Dendritic cell treated with granulocyte-macrophage colony-stimulating factor and Interleukin-4, amounts not matched to agents 40 ng/mL and 50 ng/mL, for 4 days (primary cell): ENCODE data around the gene SEC61A2.
"Not testable (repeated sequence)": the region's sequence is repeated elsewhere in the genome, so short reads cannot be mapped to it uniquely, and the experiment has no call there.

ENCODE experiments used
- H3K27ac Mint-ChIP-seq: one replicate; pipeline ENCODE4 v1.8.0; 2022; ENCODE audit warnings: mild to moderate bottlenecking, mixed read lengths
- H3K27me3 Mint-ChIP-seq: one replicate; pipeline ENCODE4 v1.8.0; 2022; ENCODE audit warnings: mild to moderate bottlenecking, mixed read lengths
- H3K36me3 Mint-ChIP-seq: one replicate; pipeline ENCODE4 v1.8.0; 2022; ENCODE audit warnings: low read depth, mixed read lengths
- H3K4me1 Mint-ChIP-seq: one replicate; pipeline ENCODE4 v1.8.0; 2022; ENCODE audit warnings: low read depth, mixed read lengths
- H3K4me3 Mint-ChIP-seq: one replicate; pipeline ENCODE4 v1.8.0; 2022; ENCODE audit warnings: mild to moderate bottlenecking, moderate library complexity, mixed read lengths
- H3K9me3 Mint-ChIP-seq: one replicate; pipeline ENCODE4 v1.8.0; 2022; ENCODE audit warnings: mixed read lengths
- intact Hi-C: fragments of 100-400 bp; cut with micrococcal nuclease; formaldehyde crosslinking; loops from one replicate; pipeline ENCODE4 v1.15.0; 2022

SEC61A2 gene

GRCh38 chr10:12130237-12130872, 878 bp downstream of the SEC61A2 start:
- intact Hi-C loops: no loop called here
- peaks cover 24% of the 10 kb centered on the region for H3K36me3 Mint-ChIP-seq

GRCh38 chr10:12135631-12136030, 6.2 kb downstream of the SEC61A2 start:
- H3K27me3 Mint-ChIP-seq: no peaks in the 10 kb centered on the region
- intact Hi-C loops: no loop called here
- H3K27ac Mint-ChIP-seq: no peak overlapping the region
- H3K9me3 Mint-ChIP-seq: no peaks in the 10 kb centered on the region
- H3K36me3 Mint-ChIP-seq: peaks cover 54% of the 10 kb centered on the region
- H3K4me3 Mint-ChIP-seq: no peak overlapping the region
- peaks cover 2% of the 10 kb centered on the region for H3K4me1 Mint-ChIP-seq

More at GRCh38 chr10:12130237-12130872, 878 bp downstream of the SEC61A2 start:
- H3K27ac Mint-ChIP-seq: peak overlapping the region; percentile 92
- H3K9me3 Mint-ChIP-seq: no peaks in the 10 kb centered on the region
- peak overlapping the region; percentile 80 for H3K4me3 Mint-ChIP-seq
- H3K4me1 Mint-ChIP-seq: peaks cover 24% of the 10 kb centered on the region
- H3K27me3 Mint-ChIP-seq: peaks cover 4% of the 10 kb centered on the region

- H3K27me3 Mint-ChIP-seq: peaks cover 5% of the 10 kb centered on the region
- intact Hi-C loops: no loop called here
- no peak overlapping the region for H3K4me3 Mint-ChIP-seq
- H3K27ac Mint-ChIP-seq: no peak overlapping the region
- H3K4me1 Mint-ChIP-seq: no peaks in the 10 kb centered on the region
- peaks cover 70% of the 10 kb centered on the region for H3K36me3 Mint-ChIP-seq
- H3K9me3 Mint-ChIP-seq: no peaks in the 10 kb centered on the region
These were observed 10.6 kb downstream of the SEC61A2 start for GRCh38 chr10:12140038-12140437.

- intact Hi-C loops: no loop called here
- Mint-ChIP-seq H3K36me3 (peaks cover 59% of the 10 kb centered on the region), H3K4me1 (no peaks in the 10 kb centered on the region), H3K9me3 (no peaks in the 10 kb centered on the region), H3K27me3 (peaks cover 22% of the 10 kb centered on the region), H3K27ac (no peak overlapping the region), H3K4me3 (no peak overlapping the region)
These were observed 15.1 kb downstream of the SEC61A2 start for GRCh38 chr10:12144538-12144937.

GRCh38 chr10:12150163-12150562, 20.7 kb downstream of the SEC61A2 start:
- H3K4me3 Mint-ChIP-seq: no peak overlapping the region
- H3K4me1 Mint-ChIP-seq: no peaks in the 10 kb centered on the region
- H3K27ac Mint-ChIP-seq: no peak overlapping the region
- H3K36me3 Mint-ChIP-seq: peaks cover 53% of the 10 kb centered on the region
- intact Hi-C loops: no loop called here
- H3K9me3 Mint-ChIP-seq: no peaks in the 10 kb centered on the region
- peaks cover 61% of the 10 kb centered on the region for H3K27me3 Mint-ChIP-seq

GRCh38 chr10:12154516-12154915, 25.0 kb downstream of the SEC61A2 start:
- intact Hi-C loops: no loop called here
- Mint-ChIP-seq H3K4me1 (peaks cover 16% of the 10 kb centered on the region), H3K27ac (no peak overlapping the region), H3K9me3 (no peaks in the 10 kb centered on the region), H3K36me3 (peaks cover 62% of the 10 kb centered on the region), H3K4me3 (no peak overlapping the region), H3K27me3 (peaks cover 86% of the 10 kb centered on the region)

GRCh38 chr10:12156367-12157123, 27.1 kb downstream of the SEC61A2 start:
- Mint-ChIP-seq H3K4me1 (peaks cover 16% of the 10 kb centered on the region), H3K27me3 (peaks cover 90% of the 10 kb centered on the region), H3K36me3 (peaks cover 67% of the 10 kb centered on the region), H3K9me3 (no peaks in the 10 kb centered on the region), H3K4me3 (no peak overlapping the region), H3K27ac (no peak overlapping the region)
- intact Hi-C loops: no loop called here

- intact Hi-C loops: no loop called here
- no peak overlapping the region for H3K27ac Mint-ChIP-seq
- no peaks in the 10 kb centered on the region for H3K9me3 Mint-ChIP-seq
- H3K27me3 Mint-ChIP-seq: peaks cover 88% of the 10 kb centered on the region
- H3K4me3 Mint-ChIP-seq: no peak overlapping the region
- peaks cover 77% of the 10 kb centered on the region for H3K36me3 Mint-ChIP-seq
- peaks cover 16% of the 10 kb centered on the region for H3K4me1 Mint-ChIP-seq
These were observed 28.6 kb downstream of the SEC61A2 start for GRCh38 chr10:12158111-12158510.

GRCh38 chr10:12160664-12161063, 31.2 kb downstream of the SEC61A2 start:
- intact Hi-C loops: no loop called here
- peaks cover 86% of the 10 kb centered on the region for H3K36me3 Mint-ChIP-seq
- H3K27ac Mint-ChIP-seq: no peak overlapping the region

GRCh38 chr10:12162927-12163326, 33.5 kb downstream of the SEC61A2 start:
- H3K27ac Mint-ChIP-seq: no peak overlapping the region
- peaks cover 10% of the 10 kb centered on the region for H3K4me1 Mint-ChIP-seq
- peaks cover 80% of the 10 kb centered on the region for H3K27me3 Mint-ChIP-seq
- H3K36me3 Mint-ChIP-seq: peaks cover 93% of the 10 kb centered on the region
- H3K9me3 Mint-ChIP-seq: no peaks in the 10 kb centered on the region
- intact Hi-C loops: no loop called here
- no peak overlapping the region for H3K4me3 Mint-ChIP-seq

More at GRCh38 chr10:12160664-12161063, 31.2 kb downstream of the SEC61A2 start:
- H3K4me3 Mint-ChIP-seq: no peak overlapping the region
- peaks cover 21% of the 10 kb centered on the region for H3K4me1 Mint-ChIP-seq
- H3K9me3 Mint-ChIP-seq: no peaks in the 10 kb centered on the region
- H3K27me3 Mint-ChIP-seq: peaks cover 89% of the 10 kb centered on the region

- intact Hi-C loops: no loop called here
- peaks cover 93% of the 10 kb centered on the region for H3K36me3 Mint-ChIP-seq
These were observed 34.6 kb downstream of the SEC61A2 start for GRCh38 chr10:12164085-12164484.

GRCh38 chr10:12165036-12165435, 35.6 kb downstream of the SEC61A2 start:
- H3K27me3 Mint-ChIP-seq: peaks cover 74% of the 10 kb centered on the region
- H3K9me3 Mint-ChIP-seq: no peaks in the 10 kb centered on the region
- H3K4me3 Mint-ChIP-seq: no peak overlapping the region
- H3K27ac Mint-ChIP-seq: no peak overlapping the region
- H3K4me1 Mint-ChIP-seq: peaks cover 5% of the 10 kb centered on the region
- peaks cover 97% of the 10 kb centered on the region for H3K36me3 Mint-ChIP-seq
- intact Hi-C loops: no loop called here

More at GRCh38 chr10:12164085-12164484, 34.6 kb downstream of the SEC61A2 start:
- Mint-ChIP-seq H3K4me3 (no peak overlapping the region), H3K27me3 (peaks cover 79% of the 10 kb centered on the region), H3K27ac (no peak overlapping the region), H3K9me3 (no peaks in the 10 kb centered on the region), H3K4me1 (peaks cover 5% of the 10 kb centered on the region)

- Mint-ChIP-seq H3K27ac (no peak overlapping the region), H3K9me3 (no peaks in the 10 kb centered on the region), H3K4me3 (no peak overlapping the region), H3K27me3 (peaks cover 70% of the 10 kb centered on the region), H3K36me3 (peaks cover 99% of the 10 kb centered on the region), H3K4me1 (peaks cover 5% of the 10 kb centered on the region)
- intact Hi-C loops: no loop called here
These were observed 36.7 kb downstream of the SEC61A2 start for GRCh38 chr10:12165999-12166775.

GRCh38 chr10:12171512-12171911, 42.0 kb downstream of the SEC61A2 start:
- H3K4me1 Mint-ChIP-seq, H3K27ac Mint-ChIP-seq, intact Hi-C loops, H3K4me3 Mint-ChIP-seq, H3K9me3 Mint-ChIP-seq: not testable (repeated sequence)
- peaks cover 22% of the 10 kb centered on the region for H3K27me3 Mint-ChIP-seq
- peaks cover 99% of the 10 kb centered on the region for H3K36me3 Mint-ChIP-seq
